Stimulated activated CD4-positive, alpha-beta T cell treated with anti-CD3 and anti-CD28 coated beads, Interleukin-2, amount 100 ng/mL, for 4 hours (primary cell): ENCODE measurements around the gene SERPINI1.

Source experiments
- DNase-seq: peaks from one replicate; pipeline ENCODE4 v3.0.0-alpha.2; 2020; ENCODE audit warnings: low read depth

The SERPINI1 gene

DNA sequence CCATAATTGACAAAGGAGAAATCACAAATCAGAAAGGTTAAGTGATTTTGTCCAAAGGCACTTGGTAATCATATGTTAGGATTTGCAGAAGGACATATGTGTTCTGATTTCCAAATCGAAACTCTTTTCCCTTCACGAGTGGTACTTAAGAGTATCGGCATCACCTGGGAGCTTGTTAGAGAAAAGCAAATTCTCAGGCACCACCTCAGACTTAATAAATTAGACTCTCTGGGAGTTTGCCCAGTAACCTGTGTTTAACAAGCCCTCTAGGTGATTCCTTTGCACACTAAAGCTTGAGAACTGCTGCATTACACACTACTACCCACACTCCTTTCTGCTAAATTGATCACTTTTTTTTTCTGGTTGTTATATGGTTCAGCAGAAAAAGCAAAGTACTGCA is 116.2 kb downstream of the SERPINI1 start:
- no peak for DNase-seq

DNA sequence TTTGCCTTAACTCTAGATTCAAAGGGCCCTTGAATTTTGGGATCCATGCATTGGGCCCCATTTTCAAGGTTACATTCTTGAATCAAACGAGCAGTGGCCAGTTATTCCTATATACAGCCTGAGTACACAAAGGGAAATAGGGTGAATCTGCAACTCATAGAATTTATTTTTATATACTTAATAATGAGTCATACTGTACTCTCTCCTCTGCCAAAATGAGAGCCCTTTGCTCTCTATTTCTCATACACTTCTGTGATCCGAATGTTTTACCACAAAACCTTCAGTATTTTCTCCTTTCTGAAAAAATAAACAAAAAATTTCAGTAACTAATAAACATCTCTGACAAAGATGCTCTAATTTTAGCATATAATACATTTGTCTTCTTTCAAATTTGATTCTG is 116.7 kb downstream of the SERPINI1 start:
- no peak for DNase-seq

DNA sequence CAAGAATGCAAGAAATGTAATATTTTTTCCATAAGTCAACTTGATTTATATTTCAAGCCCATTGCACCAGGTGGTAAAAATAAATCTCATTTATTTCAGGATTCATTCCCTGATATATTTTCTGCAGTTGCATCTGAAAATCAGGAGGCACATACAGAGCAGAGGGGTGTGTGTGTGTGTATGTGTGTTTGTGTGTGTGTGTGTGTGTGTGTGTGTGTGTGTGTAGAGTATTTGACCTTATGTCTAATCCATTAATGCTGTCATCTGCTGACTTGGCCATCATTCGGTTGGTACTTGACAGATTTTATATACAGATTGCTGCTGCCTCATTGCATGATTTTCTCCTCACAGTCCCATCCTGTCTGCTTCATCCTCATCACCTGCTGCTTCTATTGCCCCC is 118.5 kb downstream of the SERPINI1 start:
- no peak for DNase-seq

DNA sequence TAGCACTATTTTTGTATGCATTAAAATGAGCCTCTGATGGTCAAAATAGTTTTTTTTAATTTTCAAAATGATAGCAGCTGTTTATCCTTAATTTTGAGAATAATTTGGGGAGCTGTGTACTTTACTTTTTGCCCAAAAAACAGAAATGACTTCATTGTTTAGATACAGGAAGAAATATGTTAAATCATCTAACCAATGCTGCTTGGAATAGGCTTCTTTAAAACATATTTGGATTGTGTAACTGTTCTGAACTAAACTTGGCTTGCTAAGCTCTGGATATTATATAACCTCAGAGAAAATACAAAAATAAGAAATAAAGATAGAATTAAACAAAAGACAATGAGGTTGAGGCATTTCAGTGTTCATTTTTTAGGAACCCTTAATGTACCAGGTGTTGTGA is 119.3 kb downstream of the SERPINI1 start:
- DNase-seq, result no peak

DNA sequence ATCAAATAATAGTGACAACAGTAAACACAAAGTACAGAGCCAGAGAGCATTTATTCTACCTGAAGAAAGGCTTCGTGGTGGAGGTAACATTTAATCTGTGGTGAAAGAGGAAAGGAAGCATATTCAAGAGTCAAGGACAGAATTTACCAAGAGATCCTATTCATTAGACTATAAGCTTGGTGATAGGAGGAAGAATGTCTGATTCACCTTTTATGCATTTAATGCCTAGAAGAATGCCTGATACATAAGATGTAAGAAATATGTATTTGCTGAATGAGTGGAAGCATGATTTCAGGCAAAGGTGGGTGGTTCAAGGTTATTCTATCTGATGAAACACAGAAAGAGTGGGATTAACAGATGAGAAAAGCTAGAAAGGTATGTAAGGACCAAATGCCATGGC is 119.8 kb downstream of the SERPINI1 start:
- no peak for DNase-seq

DNA sequence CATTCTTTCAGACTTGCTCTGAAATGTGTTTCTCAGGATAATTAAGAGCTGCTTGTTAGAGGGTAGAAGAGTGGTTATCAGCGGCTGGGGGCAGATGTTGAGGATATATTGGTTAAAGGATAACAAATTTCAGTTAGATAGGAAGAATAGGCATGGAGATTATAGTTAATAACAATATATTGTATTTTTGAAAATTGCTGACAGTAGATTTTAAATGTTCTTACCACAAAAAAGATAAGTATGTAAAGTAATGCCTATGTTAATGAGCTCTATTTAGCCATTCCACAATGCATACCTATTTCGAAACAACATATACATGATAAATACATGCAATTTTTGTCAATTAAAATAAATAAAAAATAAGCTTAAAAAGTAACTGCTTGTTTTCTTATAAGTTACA is 123.3 kb downstream of the SERPINI1 start:
- DNase-seq, result no peak

DNA sequence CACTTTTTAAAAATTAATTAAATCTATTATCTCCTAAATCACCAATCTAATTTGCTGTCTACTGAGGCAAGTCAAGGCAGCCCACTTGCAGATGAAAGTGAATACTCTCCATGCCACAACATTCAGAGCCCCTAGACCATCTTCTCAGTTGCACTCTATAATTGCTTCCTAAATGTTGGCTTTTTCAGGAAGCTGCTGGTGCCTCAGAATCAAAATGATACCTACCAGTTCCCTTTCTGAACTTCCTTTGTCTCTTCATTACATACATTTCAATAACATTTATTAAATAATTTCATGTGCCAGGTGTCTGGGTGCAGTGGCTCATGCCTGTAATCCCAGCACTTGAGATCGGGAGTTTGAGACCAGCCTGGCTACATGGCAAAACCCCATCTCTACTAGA is 124.1 kb downstream of the SERPINI1 start:
- no peak for DNase-seq

DNA sequence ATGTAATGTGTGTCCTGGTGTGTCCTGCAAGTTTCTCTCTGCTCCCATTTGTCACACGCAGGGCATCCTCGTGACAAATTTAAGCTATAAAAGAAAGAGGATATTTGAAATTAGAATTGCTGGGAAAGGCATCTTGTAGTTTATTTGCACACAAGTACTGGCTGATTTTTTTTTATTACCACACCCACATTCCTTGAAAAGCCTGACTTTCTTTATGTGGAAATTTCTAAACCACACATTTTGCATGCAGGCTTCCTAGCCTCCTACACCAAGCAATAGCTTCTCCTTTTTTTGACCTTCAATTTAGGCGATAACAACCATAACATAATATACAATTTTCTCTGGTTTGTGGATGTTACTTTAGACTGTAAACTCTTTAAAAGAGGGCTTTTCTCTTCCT is 126.1 kb downstream of the SERPINI1 start:
- no peak for DNase-seq

DNA sequence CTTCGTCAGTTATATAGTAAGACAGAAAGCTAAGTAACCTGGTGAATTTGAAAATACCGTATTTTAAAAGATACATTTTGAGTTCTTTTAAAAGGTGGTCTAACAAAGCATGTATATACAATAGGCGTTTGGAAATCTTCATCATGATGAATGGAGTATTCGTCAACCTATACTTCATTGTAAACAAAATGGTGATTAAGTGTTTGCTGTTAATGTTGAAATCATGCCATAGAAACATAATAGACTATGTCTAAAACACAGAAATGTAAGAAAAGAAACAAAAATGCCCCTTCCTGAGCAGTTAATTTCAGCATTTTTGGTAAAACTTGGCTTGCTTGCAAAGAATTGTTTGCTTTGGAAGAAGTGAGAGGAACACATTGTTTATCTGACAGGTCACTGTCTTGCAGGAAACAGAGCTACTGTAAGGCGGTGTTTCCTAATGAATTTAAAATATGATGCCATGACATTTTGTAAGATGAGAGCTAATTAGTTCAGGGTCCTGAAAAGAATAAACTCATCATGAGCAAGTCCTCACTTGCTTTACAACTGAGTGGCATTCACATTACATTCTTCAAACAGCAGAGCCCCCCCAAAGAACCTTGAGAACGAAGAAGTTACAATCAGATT is 126.7 kb downstream of the SERPINI1 start:
- no peak for DNase-seq

DNA sequence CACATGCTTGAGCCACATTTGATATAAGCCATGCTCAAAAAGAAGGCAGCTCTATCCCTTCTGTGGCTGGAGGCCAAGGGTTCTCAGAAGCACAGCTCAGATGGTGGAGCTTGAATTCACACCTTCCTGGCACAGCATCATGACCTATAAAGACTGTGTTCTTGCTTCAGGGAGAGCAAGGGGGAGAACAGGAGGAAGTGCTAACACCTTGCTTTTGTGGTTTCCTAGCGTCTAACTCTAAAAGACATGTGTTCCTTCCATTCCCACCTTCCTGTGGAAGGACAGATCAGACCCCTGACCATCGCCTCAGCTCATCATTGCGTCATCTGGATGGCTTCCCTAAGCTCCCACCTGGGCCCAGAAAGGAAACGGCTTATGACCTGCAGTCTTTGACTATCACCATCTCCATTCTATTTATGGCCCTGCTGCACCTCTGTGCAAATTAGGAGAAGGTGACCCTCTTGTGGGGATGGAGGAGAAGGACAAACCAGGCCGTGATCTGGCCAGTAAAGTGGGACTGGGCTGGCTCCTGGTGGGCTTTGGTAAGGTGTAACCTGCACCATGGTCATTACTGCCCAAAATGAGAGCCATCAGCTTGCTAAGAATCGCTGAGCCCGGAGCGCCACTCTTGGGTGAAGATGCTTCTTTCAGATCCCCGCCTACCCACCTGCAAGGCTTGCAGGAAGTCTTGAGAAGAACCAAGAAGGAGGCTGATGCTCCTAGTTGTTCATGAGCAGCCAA is 128.5 kb downstream of the SERPINI1 start:
- DNase-seq, result no peak

DNA sequence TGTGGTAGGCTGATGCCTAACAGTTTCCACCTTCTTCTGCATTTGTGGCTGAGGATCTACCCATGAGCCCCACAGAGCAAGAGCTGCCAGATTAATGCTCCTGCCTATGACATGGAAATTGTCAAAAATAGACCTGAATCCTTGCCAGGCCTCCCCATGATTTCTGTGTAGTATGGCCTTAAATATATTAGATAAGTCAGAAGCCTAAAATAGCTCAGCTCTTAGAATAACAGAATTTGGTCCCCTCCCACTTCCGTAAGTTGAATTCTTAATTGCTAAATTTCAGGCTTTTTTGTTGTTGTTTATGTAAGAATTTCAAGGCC is 129.0 kb downstream of the SERPINI1 start:
- no peak for DNase-seq

DNA sequence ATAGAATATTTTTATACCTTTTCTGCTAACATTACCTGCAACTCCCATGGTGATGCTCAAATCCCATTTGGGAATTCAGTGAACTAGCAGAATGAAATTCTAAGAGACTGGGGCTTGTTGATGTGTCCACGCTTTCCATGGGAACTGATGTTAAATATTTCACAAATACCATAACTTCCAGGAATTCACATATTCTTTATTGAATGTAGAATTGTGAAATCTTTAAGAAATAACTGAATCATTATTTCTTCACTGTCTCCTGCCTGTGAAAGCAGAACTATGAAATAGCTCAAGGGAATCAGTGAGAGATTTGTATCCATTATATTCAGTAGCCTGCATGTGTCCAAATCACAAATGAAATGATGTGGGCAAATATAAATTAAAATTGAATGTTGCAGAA is 130.8 kb downstream of the SERPINI1 start:
- DNase-seq, result no peak

DNA sequence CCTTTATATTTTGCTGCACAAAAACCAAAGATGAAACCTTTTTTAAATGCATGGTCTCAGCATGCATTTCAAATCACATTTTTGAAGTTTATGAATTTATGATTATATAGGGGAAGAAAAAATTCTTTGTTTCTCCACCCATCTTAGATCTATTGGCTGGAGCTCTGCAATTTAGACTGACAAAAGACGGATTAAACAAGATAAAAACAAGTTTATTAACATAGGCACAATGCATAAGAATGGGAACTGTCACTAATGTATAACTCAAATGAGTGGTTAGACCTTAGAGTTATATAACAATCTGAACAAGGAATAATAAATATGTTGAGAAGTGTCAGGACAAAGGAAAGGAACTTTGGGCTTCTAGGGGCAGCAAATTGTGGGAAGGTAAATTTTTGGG is 132.5 kb downstream of the SERPINI1 start:
- no peak for DNase-seq

DNA sequence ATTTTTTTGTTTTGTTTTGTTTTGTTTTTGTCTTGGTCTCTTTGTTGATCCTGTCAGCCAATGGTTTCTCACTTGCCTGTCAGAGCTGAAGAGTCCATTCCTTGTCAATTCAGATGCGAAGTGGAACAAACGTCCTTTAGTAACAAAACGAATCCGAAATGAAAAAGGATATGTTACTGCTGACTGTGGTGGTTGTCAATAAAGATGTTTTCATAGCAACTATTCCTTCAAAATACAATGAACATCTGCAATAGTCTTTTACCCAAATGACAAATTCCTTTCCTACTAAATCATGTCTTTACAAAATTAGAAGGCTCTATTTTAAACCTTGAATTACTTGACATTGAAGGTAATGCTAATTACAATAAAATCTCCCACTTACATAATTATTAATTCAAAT is 134.7 kb downstream of the SERPINI1 start:
- DNase-seq, result no peak

DNA sequence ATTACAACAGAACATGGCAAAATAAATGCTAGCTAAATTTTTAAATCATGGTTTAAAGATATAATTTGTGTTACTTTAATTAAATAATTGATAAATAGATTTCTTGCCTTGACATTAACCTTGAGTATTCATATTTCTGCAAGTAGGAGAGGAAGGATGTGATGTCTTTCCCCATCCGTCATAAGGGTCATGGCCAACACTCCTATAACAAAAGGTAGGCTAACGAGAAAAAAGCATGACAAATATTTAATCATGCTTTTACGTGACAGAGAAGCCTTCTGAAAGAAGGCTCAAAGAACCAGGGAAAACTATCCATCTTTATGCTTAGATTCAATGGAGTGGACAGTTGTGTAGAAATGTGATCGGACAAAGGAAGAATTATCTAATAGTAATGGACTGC is 135.2 kb downstream of the SERPINI1 start:
- DNase-seq, result no peak

DNA sequence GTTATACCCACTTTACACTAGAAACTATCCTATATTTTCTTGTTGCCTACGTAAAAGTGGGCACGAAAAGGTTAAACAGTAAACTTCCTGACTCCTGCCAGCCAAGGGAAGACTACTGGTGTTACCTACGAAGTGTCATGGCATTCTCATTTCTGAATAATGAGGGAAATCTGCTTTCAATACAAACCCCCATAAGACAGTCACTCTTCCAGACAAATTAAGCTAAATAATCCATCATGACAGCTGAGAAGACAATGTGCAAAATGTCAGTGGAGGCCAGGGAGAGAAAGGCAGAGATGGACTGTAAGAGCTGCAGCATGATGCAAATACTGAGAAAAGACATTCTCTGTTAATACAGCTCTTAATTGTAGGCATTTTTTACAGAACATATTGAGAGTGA is 136.5 kb downstream of the SERPINI1 start:
- DNase-seq, result no peak

DNA sequence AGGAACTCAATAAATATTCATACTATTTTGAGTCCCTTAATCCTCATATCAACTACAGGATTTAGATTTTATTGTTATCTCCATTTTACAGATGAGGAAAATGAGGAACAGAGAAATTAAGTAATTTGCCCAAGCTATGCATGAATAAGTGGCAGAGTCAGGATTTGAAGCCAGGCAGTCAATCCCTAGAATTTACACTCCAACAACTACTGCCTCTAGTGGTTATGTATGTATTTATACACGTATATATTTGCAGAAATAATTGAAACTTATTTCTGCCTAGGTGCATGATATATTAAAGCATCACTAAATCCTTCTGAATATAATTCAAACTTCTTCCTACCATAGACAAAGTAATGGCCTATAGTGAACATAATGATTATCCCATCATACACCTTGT is 137.4 kb downstream of the SERPINI1 start:
- DNase-seq, result no peak

DNA sequence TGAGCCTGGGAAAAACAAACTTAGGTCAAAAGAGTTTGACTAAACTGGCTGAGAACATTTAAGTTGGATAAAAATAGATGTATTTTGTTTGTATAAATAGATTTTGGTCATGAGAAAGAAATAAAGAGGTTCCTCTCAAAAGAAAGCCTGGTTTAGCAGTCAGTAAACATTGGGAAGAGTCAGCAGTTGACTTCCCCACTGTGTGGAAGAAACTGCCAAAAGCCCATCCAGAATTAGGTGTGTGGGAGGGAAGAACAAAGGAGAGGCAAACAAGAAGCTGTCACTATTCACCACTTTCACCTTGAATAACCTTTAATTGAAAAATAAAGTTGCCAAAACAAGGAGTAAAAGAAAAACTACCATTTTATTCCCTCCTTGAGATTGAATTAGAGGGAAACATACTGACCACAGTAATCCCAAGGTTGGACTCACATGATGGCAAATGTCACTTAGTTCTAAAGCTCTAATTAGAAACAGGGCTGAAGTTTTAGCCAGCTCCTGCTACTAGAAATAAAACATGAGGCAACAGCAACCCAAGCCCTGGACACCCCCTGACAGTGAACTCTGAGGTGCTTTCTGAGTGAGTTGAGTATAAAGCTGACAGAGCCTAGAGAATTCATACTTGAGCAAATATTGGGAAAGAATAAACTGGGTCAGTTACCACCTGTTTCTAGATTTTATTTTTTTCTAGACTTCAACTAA is 139.3 kb downstream of the SERPINI1 start:
- DNase-seq, result no peak
